Nephron (organoid): ENCODE data around the gene AICDA.
"Not testable (repeated sequence)": the region's sequence is repeated elsewhere in the genome, so short reads cannot be mapped to it uniquely, and the experiment has no call there.

Source experiments
- H3K27ac Mint-ChIP-seq, 3 experiments: 2 replicates each; pipeline ENCODE4 v1.8.0; 2020; ENCODE audit warnings: mixed read lengths in 3 of 3, mild to moderate bottlenecking in 2 of 3, moderate library complexity in 1 of 3
- H3K27me3 Mint-ChIP-seq: 2 replicates; pipeline ENCODE4 v1.8.0; 2021; ENCODE audit warnings: low read depth, mild to moderate bottlenecking, moderate library complexity, mixed read lengths
- H3K36me3 Mint-ChIP-seq: 2 replicates; pipeline ENCODE4 v1.8.0; 2020; ENCODE audit warnings: low read depth, mixed read lengths
- H3K4me1 Mint-ChIP-seq: 2 replicates; pipeline ENCODE4 v1.8.0; 2020; ENCODE audit warnings: mixed read lengths
- H3K4me3 Mint-ChIP-seq, 3 experiments: 2 replicates each; pipeline ENCODE4 v1.8.0; 2020; ENCODE audit warnings: mild to moderate bottlenecking in 3 of 3, mixed read lengths in 3 of 3, moderate library complexity in 2 of 3
- H3K9me3 Mint-ChIP-seq: 2 replicates; pipeline ENCODE4 v1.8.0; 2020; ENCODE audit warnings: mixed read lengths
- TF ChIP-seq, protein P1 (sequence below), 3 experiments: fragments of 200-600 bp; sonication (generic); IDR thresholded peaks; one replicate each; pipeline ENCODE4 v1.5.0; 2021; ENCODE audit warnings: antibody characterized with exemption in 3 of 3; ENCODE audit not compliant: unreplicated experiment in 3 of 3

The AICDA gene

DNA sequence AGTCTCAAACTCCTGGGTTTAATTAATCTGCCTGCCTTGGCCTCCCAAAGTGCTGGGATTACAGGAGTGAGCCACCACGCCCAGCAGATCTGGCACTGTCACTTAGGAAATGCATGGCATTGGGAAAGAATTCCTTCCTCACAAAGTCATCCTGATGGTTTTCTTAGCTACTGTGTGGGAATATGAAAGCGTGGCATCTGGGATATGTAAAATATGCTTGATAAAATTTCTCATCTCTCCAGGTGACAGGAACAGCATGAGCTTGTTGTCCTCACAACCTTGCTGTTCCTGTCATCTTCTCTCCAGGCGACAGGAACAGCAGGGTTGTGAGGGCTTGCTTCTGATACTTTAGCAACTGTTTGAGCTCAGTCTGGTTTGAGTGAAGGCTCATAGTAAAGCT is 16.1 kb upstream of the AICDA start:
- no peaks in the 10 kb centered on the region for H3K9me3 Mint-ChIP-seq
- no peak overlapping the region for H3K4me3 Mint-ChIP-seq

DNA sequence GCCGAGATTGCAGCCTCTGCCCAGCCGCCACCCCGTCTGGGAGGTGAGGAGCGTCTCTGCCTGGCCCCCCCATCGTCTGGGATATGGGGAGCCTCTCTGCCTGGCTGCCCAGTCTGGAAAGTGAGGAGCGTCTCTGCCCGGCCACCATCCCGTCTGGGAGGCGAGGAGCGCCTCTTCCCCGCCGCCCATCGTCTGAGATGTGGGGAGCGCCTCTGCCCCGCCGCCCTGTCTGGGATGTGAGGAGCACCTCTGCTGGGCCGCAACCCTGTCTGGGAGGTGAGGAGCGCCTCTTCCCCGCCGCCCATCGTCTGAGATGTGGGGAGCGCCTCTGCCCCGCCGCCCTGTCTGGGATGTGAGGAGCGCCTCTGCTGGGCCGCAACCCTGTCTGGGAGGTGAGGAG is 12.1 kb upstream of the AICDA start:
- not testable (repeated sequence) for H3K4me1 Mint-ChIP-seq, H3K36me3 Mint-ChIP-seq

More for the DNA sequence above, 16.1 kb upstream of the AICDA start:
- H3K36me3 Mint-ChIP-seq: no peaks in the 10 kb centered on the region
- H3K4me1 Mint-ChIP-seq: peaks cover 8% of the 10 kb centered on the region
- no peak overlapping the region for H3K27ac Mint-ChIP-seq
- TF ChIP-seq, protein P1, sequence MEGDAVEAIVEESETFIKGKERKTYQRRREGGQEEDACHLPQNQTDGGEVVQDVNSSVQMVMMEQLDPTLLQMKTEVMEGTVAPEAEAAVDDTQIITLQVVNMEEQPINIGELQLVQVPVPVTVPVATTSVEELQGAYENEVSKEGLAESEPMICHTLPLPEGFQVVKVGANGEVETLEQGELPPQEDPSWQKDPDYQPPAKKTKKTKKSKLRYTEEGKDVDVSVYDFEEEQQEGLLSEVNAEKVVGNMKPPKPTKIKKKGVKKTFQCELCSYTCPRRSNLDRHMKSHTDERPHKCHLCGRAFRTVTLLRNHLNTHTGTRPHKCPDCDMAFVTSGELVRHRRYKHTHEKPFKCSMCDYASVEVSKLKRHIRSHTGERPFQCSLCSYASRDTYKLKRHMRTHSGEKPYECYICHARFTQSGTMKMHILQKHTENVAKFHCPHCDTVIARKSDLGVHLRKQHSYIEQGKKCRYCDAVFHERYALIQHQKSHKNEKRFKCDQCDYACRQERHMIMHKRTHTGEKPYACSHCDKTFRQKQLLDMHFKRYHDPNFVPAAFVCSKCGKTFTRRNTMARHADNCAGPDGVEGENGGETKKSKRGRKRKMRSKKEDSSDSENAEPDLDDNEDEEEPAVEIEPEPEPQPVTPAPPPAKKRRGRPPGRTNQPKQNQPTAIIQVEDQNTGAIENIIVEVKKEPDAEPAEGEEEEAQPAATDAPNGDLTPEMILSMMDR (IDR thresholded peaks at IDR 0.05; ENCODE audit: unreplicated experiment in 3 of 3): no peak
- H3K27me3 Mint-ChIP-seq: no peaks in the 10 kb centered on the region

DNA sequence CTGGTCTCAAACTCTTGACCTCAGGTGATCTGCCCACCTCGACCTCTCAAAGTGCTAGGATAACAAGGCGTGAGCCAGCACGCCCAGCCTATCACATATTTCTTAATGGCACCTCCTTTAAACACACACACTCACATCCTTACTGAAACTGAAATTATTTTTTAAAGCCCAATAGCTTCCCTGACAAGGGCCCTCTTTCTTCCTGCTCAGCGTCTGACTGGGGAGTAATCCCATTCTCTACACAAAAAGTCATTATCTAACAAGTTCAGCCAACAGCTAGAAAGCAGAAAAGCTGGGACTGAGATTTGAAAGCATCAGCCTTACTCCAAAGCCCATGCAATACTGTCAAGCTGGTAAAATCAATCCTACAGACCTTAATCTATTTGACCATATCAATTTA is 10.0 kb upstream of the AICDA start:
- Mint-ChIP-seq H3K36me3 (no peaks in the 10 kb centered on the region), H3K9me3 (peaks cover 13% of the 10 kb centered on the region), H3K27ac (peak overlapping the region in 1 of 3 experiments; percentile 32), H3K4me3 (no peak overlapping the region), H3K4me1 (no peaks in the 10 kb centered on the region), H3K27me3 (no peaks in the 10 kb centered on the region)
- TF ChIP-seq, protein P1 (IDR thresholded peaks at IDR 0.05; ENCODE audit: unreplicated experiment in 3 of 3): no peak

More for the DNA sequence above, 12.1 kb upstream of the AICDA start:
- H3K27ac Mint-ChIP-seq, H3K27me3 Mint-ChIP-seq, H3K4me3 Mint-ChIP-seq: not testable (repeated sequence)
- H3K9me3 Mint-ChIP-seq: peaks cover 13% of the 10 kb centered on the region

GRCh38 chr12:8615206-8615605 is 2.5 kb upstream of the AICDA start:
- Mint-ChIP-seq H3K4me1 (peaks cover 10% of the 10 kb centered on the region), H3K27ac (no peak overlapping the region), H3K36me3 (no peaks in the 10 kb centered on the region), H3K27me3 (no peaks in the 10 kb centered on the region), H3K4me3 (no peak overlapping the region), H3K9me3 (peaks cover 2% of the 10 kb centered on the region)
- TF ChIP-seq, protein P1 (IDR thresholded peaks at IDR 0.05; ENCODE audit: unreplicated experiment in 3 of 3): no peak

DNA sequence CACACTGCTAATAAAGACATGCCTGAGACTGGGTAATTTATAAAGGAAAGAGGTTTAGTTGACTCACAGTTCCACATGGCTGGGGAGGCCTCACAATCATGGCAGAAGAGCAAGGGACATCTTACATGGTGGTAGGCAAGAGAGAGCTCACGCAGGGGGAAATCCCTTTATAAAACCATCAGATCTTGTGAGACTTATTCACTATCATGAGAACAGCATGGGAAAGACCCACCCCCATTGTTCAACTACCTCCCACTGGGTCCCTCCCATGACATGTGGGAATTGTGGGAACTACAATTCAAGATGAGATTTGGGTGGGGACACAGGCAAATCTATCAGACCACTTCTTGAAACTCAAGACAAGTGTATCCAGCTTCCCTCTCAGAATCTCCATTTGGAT is 1.2 kb upstream of the AICDA start:
- H3K27me3 Mint-ChIP-seq, H3K4me3 Mint-ChIP-seq, H3K9me3 Mint-ChIP-seq, H3K27ac Mint-ChIP-seq, H3K36me3 Mint-ChIP-seq: not testable (repeated sequence)
- H3K4me1 Mint-ChIP-seq: peaks cover 18% of the 10 kb centered on the region

GRCh38 chr12:8609061-8609570 is 3.5 kb downstream of the AICDA start:
- Mint-ChIP-seq H3K4me1 (peaks cover 21% of the 10 kb centered on the region), H3K27me3 (peaks cover 5% of the 10 kb centered on the region), H3K36me3 (no peaks in the 10 kb centered on the region), H3K4me3 (no peak overlapping the region), H3K9me3 (no peaks in the 10 kb centered on the region), H3K27ac (no peak overlapping the region)
- TF ChIP-seq, protein P1 (IDR thresholded peaks at IDR 0.05; ENCODE audit: unreplicated experiment in 3 of 3): peak; percentile 68 to 85 (median 77)

DNA sequence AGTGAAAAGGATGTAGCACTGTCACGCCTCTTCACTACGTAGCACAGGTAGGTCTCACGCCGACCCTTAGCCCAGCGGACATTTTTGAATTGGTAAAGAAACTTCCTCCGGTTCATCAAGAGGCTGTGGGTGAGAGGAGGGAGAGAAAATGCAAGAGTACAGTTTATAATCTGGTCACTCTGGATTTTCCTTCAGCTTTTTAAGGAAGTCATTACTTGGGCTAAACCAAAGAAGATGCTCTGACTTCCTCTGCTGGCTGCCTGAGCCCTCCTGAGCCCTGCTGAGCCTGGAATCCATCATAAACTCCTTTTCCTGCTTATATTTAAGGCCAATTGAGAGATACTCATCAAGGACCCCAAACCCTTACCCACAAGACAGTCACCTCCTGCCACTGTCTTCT is 5.8 kb downstream of the AICDA start:
- Mint-ChIP-seq H3K27me3 (peaks cover 9% of the 10 kb centered on the region), H3K27ac (no peak overlapping the region), H3K4me1 (peaks cover 21% of the 10 kb centered on the region), H3K9me3 (no peaks in the 10 kb centered on the region), H3K4me3 (no peak overlapping the region), H3K36me3 (no peaks in the 10 kb centered on the region)
- TF ChIP-seq, protein P1 (IDR thresholded peaks at IDR 0.05; ENCODE audit: unreplicated experiment in 3 of 3): no peak
